Activated T-helper 1 cell treated with anti-CD3 and anti-CD28 coated beads, Interleukin-2, amount 50 U/mL, for 16 hours (primary cell): ENCODE data around the gene ZNF687.
"Not testable (repeated sequence)": the region's sequence is repeated elsewhere in the genome, so short reads cannot be mapped to it uniquely, and the experiment has no call there.

Experiments
- DNase-seq, 2 donors: peaks; one replicate each; pipeline ENCODE4 v3.0.0-alpha.2; 2020; ENCODE audit warnings: low read depth in 1 of 2, low spot score in 1 of 2

Gene ZNF687

GRCh38 chr1:151281969-151282882 is at the start of gene ZNF687:
Gene ZNF687, plus strand, starts transcription at chr1:151282299. Its CDS starts 3,993 bp downstream, at chr1:151286292.
- DNase-seq, result peak; percentile 96 to 97

- no peak for DNase-seq
These were observed 46.9 kb upstream of the ZNF687 start for GRCh38 chr1:151235235-151235634.

- no peak for DNase-seq
These were observed 44.2 kb upstream of the ZNF687 start for GRCh38 chr1:151237678-151238466.

GRCh38 chr1:151238467-151238739 is 43.7 kb upstream of the ZNF687 start:
- DNase-seq, result no peak

- DNase-seq, result no peak
These were observed 39.7 kb upstream of the ZNF687 start for GRCh38 chr1:151242442-151242841.

GRCh38 chr1:151243683-151244216 is 38.3 kb upstream of the ZNF687 start:
- DNase-seq, result no peak

- DNase-seq, result no peak
These were observed 35.3 kb upstream of the ZNF687 start for GRCh38 chr1:151246786-151247185.

- DNase-seq, result peak; percentile 22 to 24
These were observed 30.2 kb upstream of the ZNF687 start for GRCh38 chr1:151251656-151252470.

- DNase-seq, result peak; percentile 82 to 86
These were observed 27.6 kb upstream of the ZNF687 start, which contains the start of gene PSMD4 for GRCh38 chr1:151254217-151255213. Gene PSMD4, plus strand, starts transcription at chr1:151254734. Its CDS starts 49 bp downstream, at chr1:151254783.

GRCh38 chr1:151255381-151255780 is 26.7 kb upstream of the ZNF687 start:
- DNase-seq, result no peak

GRCh38 chr1:151259351-151259750 is 22.7 kb upstream of the ZNF687 start:
- no peak for DNase-seq

- DNase-seq, result no peak
These were observed 16.5 kb upstream of the ZNF687 start for GRCh38 chr1:151265446-151266236.

GRCh38 chr1:151266315-151266714 is 15.8 kb upstream of the ZNF687 start:
- no peak for DNase-seq

- DNase-seq, result no peak
These were observed 15.3 kb upstream of the ZNF687 start for GRCh38 chr1:151266821-151267220.

- DNase-seq, result no peak
These were observed 14.3 kb upstream of the ZNF687 start for GRCh38 chr1:151267760-151268159.

- DNase-seq, result no peak
These were observed 8.1 kb upstream of the ZNF687 start for GRCh38 chr1:151273924-151274466.

- not testable (repeated sequence) for DNase-seq
These were observed 6.8 kb upstream of the ZNF687 start for GRCh38 chr1:151275341-151275740.

GRCh38 chr1:151277249-151277648 is 4.8 kb upstream of the ZNF687 start:
- DNase-seq, result no peak
